ENCODE measurements around the gene SMYD3.

DNA sequence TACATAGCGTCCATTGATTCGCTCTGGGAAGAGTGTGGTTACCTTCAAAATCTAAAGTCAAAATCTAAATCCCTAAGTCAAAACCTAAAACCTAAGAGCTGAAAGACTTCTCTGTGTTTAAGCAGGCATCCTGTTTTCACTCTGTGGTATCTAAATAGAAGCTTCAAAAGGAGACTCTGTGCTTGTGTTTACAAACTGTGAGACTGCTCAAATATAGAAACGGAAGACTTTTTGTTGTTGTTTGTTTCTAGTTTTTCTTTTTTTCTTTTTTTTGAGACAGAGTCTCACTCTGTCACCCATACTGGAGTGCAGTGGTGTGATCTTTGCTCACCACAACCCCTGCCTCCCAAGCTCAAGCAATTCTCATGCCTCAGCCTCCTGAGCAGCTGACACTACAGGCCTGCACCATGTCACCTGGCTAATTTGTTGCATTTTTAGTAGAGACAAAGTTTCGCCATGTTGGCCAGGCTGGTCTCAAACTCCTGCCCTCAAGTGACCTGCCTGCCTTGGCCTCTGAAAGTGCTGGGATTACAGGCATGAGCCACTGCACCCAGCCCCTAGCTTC lies 425.9 kb downstream of the SMYD3 start:
- TF ChIP-seq POLR2A (IDR thresholded peaks at IDR 0.05; ENCODE audit: low read length) (no peak), GATA1 (IDR thresholded peaks at IDR 0.05; ENCODE audit: low read depth, low read length) (no peak)
